Measurements from ENCODE around the gene BMPR1A. TPM values are rescaled to one million over a fixed set of nuclear protein-coding genes. Genes with fewer than 3 reads are reported as not detected.
A peak's percentile ranks its signal among the peaks of the same experiment; 100 is the strongest.

The BMPR1A gene
- total RNA-seq, 4 donors from 2014 or later = 72.7 to 89.5 (median 84.2) TPM

DNA sequence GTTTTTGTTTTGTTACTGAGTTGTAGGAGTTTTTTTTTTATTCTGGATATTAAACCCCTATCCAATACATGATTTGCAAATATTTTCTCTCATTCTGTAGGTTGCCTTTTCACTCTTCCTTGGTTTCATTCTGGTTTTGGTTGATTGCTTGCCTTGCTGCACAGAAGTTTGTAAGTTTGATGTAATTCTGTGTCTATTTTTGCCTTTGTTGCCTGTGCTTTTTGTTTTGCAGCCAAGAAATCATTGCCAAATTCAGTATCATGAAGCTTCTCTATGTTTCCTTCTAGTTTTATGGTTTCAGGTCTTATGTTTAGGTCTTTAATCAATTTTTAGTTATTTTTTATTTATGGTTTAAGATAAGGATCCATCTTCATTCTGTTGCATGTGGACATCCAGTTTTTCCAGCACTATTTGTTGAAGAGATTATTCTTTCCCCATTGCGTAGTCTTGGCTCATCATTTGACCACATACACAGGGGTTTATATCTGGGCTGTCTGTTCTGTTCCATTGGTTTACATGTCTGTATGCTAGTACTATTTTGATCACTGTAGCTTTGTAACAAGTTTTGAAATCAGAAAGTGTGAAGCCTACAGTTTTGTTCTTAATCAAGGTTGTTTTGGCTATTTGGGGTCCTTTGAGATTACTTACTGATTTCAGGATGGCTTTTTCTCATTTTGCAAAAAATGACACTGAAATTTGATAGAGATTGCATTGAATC, 26.4 kb downstream of the BMPR1A start:
- TF ChIP-seq POLR2A (IDR thresholded peaks at IDR 0.05) = no peak
- TF ChIP-seq, protein P1, sequence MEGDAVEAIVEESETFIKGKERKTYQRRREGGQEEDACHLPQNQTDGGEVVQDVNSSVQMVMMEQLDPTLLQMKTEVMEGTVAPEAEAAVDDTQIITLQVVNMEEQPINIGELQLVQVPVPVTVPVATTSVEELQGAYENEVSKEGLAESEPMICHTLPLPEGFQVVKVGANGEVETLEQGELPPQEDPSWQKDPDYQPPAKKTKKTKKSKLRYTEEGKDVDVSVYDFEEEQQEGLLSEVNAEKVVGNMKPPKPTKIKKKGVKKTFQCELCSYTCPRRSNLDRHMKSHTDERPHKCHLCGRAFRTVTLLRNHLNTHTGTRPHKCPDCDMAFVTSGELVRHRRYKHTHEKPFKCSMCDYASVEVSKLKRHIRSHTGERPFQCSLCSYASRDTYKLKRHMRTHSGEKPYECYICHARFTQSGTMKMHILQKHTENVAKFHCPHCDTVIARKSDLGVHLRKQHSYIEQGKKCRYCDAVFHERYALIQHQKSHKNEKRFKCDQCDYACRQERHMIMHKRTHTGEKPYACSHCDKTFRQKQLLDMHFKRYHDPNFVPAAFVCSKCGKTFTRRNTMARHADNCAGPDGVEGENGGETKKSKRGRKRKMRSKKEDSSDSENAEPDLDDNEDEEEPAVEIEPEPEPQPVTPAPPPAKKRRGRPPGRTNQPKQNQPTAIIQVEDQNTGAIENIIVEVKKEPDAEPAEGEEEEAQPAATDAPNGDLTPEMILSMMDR (IDR thresholded peaks at IDR 0.05) = no peak
- Histone ChIP-seq H3K36me3 (no peaks in the 10 kb centered on the region), H3K4me1 (peaks cover 42 to 58% of the 10 kb centered on the region in 2 donors), H3K27ac (peak overlapping the region; percentile 44 to 85 (median 71)), H3K4me3 (replicated peaks in 1 of 3) (no peak overlapping the region), H3K9me3 (no peaks in the 10 kb centered on the region), H3K27me3 (no peaks in the 10 kb centered on the region)
- no peak for DNase-seq
- intact Hi-C loops (cut with DNase I) = no loop called here
- WGBS, 2 donors = 91% methylated on average over 1 of the region's 1 CpG

DNA sequence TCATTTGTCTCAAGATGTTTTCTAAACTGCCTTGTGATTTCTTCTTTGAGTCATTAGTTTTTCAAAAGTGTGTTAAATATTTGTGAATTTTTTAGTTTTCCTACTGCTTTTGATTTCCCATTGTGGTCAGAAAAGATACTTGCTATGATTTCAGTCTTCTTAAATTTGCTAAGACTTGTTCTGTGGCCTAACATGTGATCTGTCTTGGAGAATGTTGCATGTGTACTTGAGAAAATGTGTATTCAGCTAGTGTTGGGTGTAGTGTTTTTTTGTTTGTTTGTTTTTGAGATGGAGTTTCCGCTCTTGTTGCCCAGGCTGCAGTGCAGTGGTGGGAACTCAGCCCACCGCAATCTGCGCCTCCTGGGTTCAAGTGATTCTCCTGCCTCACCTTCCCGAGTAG, 28.6 kb downstream of the BMPR1A start:
- Histone ChIP-seq H3K9me3 (no peaks in the 10 kb centered on the region), H3K4me1 (peaks cover 36 to 44% of the 10 kb centered on the region in 2 donors), H3K4me3 (replicated peaks in 1 of 3) (no peak overlapping the region), H3K27ac (peak overlapping the region; percentile 34 to 85 (median 71)), H3K36me3 (no peaks in the 10 kb centered on the region), H3K27me3 (no peaks in the 10 kb centered on the region)
- no peak for TF ChIP-seq POLR2A (IDR thresholded peaks at IDR 0.05)
- TF ChIP-seq, protein P1 (IDR thresholded peaks at IDR 0.05) = no peak
- intact Hi-C loops (cut with DNase I) = no loop called here
- DNase-seq = no peak
- WGBS, 2 donors = 87 to 91% methylated on average over 4 of the region's 4 CpGs

DNA sequence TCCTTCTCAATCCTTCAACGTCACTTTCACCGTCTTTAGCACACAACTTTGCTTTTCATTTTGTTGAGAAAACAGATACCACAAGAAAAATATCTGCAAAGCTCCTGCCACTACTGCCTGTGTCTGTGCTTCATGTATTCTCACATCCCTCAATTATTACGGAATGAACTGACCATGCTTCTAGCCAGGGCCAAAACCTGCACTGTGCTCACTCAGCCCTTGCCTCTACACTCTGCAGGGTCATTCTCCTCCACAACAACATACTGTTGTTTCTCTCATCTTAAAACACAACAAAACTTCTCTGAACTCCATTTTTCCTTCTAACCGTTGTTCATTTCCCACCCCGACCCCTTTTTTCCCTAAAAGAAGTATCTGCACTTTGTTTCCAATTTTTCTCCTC, 29.5 kb downstream of the BMPR1A start:
- WGBS, 2 donors = 35 to 40% methylated on average over 5 of the region's 5 CpGs
- H3K27ac ChIP-seq = peak overlapping the region; percentile 66 to 85 (median 71)
- H3K9me3 ChIP-seq = no peaks in the 10 kb centered on the region
- no peaks in the 10 kb centered on the region for H3K36me3 ChIP-seq
- H3K4me1 ChIP-seq = peaks cover 37 to 44% of the 10 kb centered on the region in 2 donors
- peak; percentile 26 to 50 for DNase-seq
- TF ChIP-seq, protein P1 (IDR thresholded peaks at IDR 0.05) = no peak
- no peak for TF ChIP-seq POLR2A (IDR thresholded peaks at IDR 0.05)
- no peak overlapping the region for H3K4me3 ChIP-seq (replicated peaks in 1 of 3)
- H3K27me3 ChIP-seq = no peaks in the 10 kb centered on the region
- intact Hi-C loops (cut with DNase I) = no loop called here

DNA sequence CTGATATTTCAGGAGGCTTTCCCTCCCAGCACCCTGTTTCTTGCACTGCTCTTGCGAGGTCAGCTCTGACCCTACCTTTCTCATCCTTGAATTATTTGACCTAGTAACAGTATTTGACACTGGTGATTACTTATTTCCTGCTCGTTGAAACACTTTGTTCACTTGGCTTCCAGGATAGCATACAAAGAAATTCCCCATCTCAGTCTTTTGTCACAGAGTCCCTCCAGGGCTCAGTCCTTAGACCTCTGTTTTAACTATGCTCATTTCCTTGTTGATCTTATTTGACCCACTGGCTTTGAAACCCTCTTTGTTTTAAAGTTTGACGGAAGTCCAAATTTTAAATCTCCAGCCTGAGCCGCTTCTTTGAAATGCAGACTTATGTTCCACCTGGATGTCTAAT, 29.9 kb downstream of the BMPR1A start:
- peak overlapping the region; percentile 66 to 85 (median 71) for H3K27ac ChIP-seq
- H3K27me3 ChIP-seq = no peaks in the 10 kb centered on the region
- intact Hi-C loops (cut with DNase I) = no loop called here
- TF ChIP-seq, protein P1 (IDR thresholded peaks at IDR 0.05) = no peak
- no peak for TF ChIP-seq POLR2A (IDR thresholded peaks at IDR 0.05)
- H3K4me1 ChIP-seq = peaks cover 41 to 44% of the 10 kb centered on the region in 2 donors
- 29 to 34% methylated on average over 4 of the region's 4 CpGs for WGBS, 2 donors
- H3K9me3 ChIP-seq = no peaks in the 10 kb centered on the region
- H3K36me3 ChIP-seq = no peaks in the 10 kb centered on the region
- no peak for DNase-seq
- H3K4me3 ChIP-seq (replicated peaks in 1 of 3) = no peak overlapping the region

DNA sequence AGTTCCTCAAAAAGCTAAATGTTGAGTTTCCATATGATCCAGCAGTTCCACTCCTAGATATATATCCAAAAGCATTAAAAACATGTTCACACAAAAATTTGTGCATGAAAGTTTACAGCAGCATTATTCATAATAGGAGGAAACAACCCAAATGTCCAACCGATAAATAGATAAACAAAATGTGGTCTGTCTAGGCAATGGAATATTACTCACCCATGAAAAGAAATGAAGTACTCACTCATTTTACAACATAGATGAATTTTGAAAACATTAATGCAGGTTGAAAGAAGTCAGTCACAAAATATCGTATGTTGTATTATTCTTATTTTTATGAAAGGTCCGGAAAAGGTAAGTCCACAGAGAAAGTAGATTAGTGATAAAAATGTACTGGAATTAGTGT, 34.0 kb downstream of the BMPR1A start:
- Histone ChIP-seq H3K4me1 (peaks cover 26 to 36% of the 10 kb centered on the region in 2 donors), H3K4me3 (replicated peaks in 1 of 3) (no peak overlapping the region), H3K27ac (no peak overlapping the region), H3K36me3 (no peaks in the 10 kb centered on the region), H3K27me3 (no peaks in the 10 kb centered on the region), H3K9me3 (no peaks in the 10 kb centered on the region)
- no peak for DNase-seq
- TF ChIP-seq, protein P1 (IDR thresholded peaks at IDR 0.05) = no peak
- TF ChIP-seq POLR2A (IDR thresholded peaks at IDR 0.05) = no peak
- 96 to 97% methylated on average over 3 of the region's 3 CpGs for whole genome bisulfite sequencing, 2 donors
- intact Hi-C loops (cut with DNase I) = no loop called here
